GM12878 (cell line): ENCODE data around the gene CDH5. TPM values are rescaled to one million over a fixed set of nuclear protein-coding genes. Genes with fewer than 3 reads are reported as not detected.

Experiments
- ATAC-seq: fragments of 200-7000 bp; cut with Tn5 transposase; 3 replicates; pipeline ENCODE4 v1.9.1; 2020; ENCODE audit warnings: mild to moderate bottlenecking, moderate library complexity
- BruUV-seq: library from RNA; stranded (reverse); fragments of 400-500 nt; replicated peaks from 2 replicates; lab custom pipeline; 2021; lab: Mats Ljungman, UMichigan
- CTCF ChIA-PET: fragments of 300-600 bp; sonication (Branson Sonifier 250); formaldehyde crosslinking; extraction: SDS; loops from one replicate; lab custom pipeline; 2021; ENCODE audit warnings: inconsistent platforms; lab: Yijun Ruan, JAX
- POLR2A ChIA-PET: fragments of 350-600 bp; formaldehyde crosslinking; extraction: SDS; loops from one replicate; lab custom pipeline; 2021; ENCODE audit warnings: inconsistent platforms; lab: Charles Lee
- RAD21 ChIA-PET: fragments of 300-600 bp; sonication (Branson Sonifier 250); formaldehyde crosslinking; loops from one replicate; lab custom pipeline; 2023; ENCODE audit warnings: antibody characterized with exemption; ENCODE audit not compliant: unreplicated experiment; lab: Charles Lee
- SMC1A ChIA-PET: fragments of 300-600 bp; sonication (Branson Sonifier 250); formaldehyde crosslinking; loops from one replicate; lab custom pipeline; 2023; ENCODE audit not compliant: unreplicated experiment, uncharacterized antibody; lab: Charles Lee
- DNase-seq: peaks from one replicate; pipeline ENCODE4 v3.0.0-alpha.2; 2011; ENCODE audit warnings: low read depth, low spot score
- FAIRE-seq: peaks from 3 replicates; lab custom pipeline; 2011; peaks lifted over from hg19 to GRCh38; lab: Jason Lieb, UNC
- H2AFZ ChIP-seq: 2 replicates; pipeline ENCODE4 v1.6.0; 2011; ENCODE audit warnings: low read depth, low read length, control low read depth; ENCODE audit not compliant: control insufficient read depth
- H3K27ac ChIP-seq: 2 replicates; pipeline ENCODE4 v1.5.1; 2011; ENCODE audit warnings: control low read depth; ENCODE audit not compliant: control insufficient read depth, insufficient read depth
- H3K27me3 ChIP-seq, 2 experiments: replicated peaks in 1 of 2; 2 replicates each; pipeline versions ENCODE4 v1.6.0 to v1.6.1; 2011; ENCODE audit warnings: low read length in 1 of 2; ENCODE audit not compliant: control insufficient read depth in 2 of 2, insufficient read depth in 2 of 2
- H3K36me3 ChIP-seq, 2 experiments: 2 replicates each; pipeline ENCODE4 v1.5.1; 2011; ENCODE audit warnings: low read length in 1 of 2; ENCODE audit not compliant: control insufficient read depth in 2 of 2, insufficient read depth in 2 of 2
- H3K4me1 ChIP-seq: 2 replicates; pipeline ENCODE4 v1.6.1; 2011; ENCODE audit warnings: mild to moderate bottlenecking, low read length, moderate library complexity, mixed read lengths; ENCODE audit not compliant: control insufficient read depth, insufficient read depth
- H3K4me2 ChIP-seq: 2 replicates; pipeline ENCODE4 v1.6.0; 2011; ENCODE audit warnings: control low read depth; ENCODE audit not compliant: control insufficient read depth, insufficient read depth
- H3K4me3 ChIP-seq: fragments of 200-600 bp; sonication (generic); 2 replicates; pipeline ENCODE4 v1.5.1; 2016
- H3K79me2 ChIP-seq: 2 replicates; pipeline ENCODE4 v1.6.0; 2011; ENCODE audit warnings: low read length; ENCODE audit not compliant: control insufficient read depth, insufficient read depth
- H3K9ac ChIP-seq: 2 replicates; pipeline ENCODE4 v1.8.0; 2011; ENCODE audit warnings: low read length, control low read depth, mixed read lengths; ENCODE audit not compliant: control insufficient read depth, insufficient read depth
- H3K9me3 ChIP-seq: replicated peaks from 3 replicates; pipeline ENCODE4 v1.5.1; 2011; ENCODE audit warnings: mild to moderate bottlenecking, low read length; ENCODE audit not compliant: control insufficient read depth, insufficient read depth
- H4K20me1 ChIP-seq: 2 replicates; pipeline ENCODE4 v1.6.0; 2011; ENCODE audit not compliant: control insufficient read depth, insufficient read depth
- CBFB ChIP-seq: IDR thresholded peaks from 2 replicates; pipeline ENCODE4 v1.6.1; 2016; ENCODE audit warnings: antibody characterized with exemption, low read depth
- CBX5 ChIP-seq: sonication (generic); IDR thresholded peaks from 2 replicates; pipeline ENCODE4 v1.6.1; 2016; ENCODE audit warnings: low read depth, moderate library complexity, mild to moderate bottlenecking, inconsistent platforms
- EGR1 ChIP-seq, 2 experiments: IDR thresholded peaks; 1 replicate in 1 of 2; 2 replicates in 1 of 2; pipeline ENCODE4 v1.6.1; 2011 to 2012; ENCODE audit warnings: low read depth in 2 of 2, low read length in 2 of 2, borderline replicate concordance in 1 of 2, mild to moderate bottlenecking in 1 of 2, moderate library complexity in 1 of 2
- PML ChIP-seq: IDR thresholded peaks from 2 replicates; pipeline ENCODE4 v1.6.1; 2012; ENCODE audit warnings: low read length, inconsistent platforms
- ZNF217 ChIP-seq: fragments of 450-650 bp; IDR thresholded peaks from 2 replicates; pipeline ENCODE4 v1.6.1; 2017; ENCODE audit warnings: antibody characterized with exemption, mild to moderate bottlenecking
- ZNF274 ChIP-seq: IDR thresholded peaks from one replicate; pipeline ENCODE4 v1.8.0; 2011; ENCODE audit not compliant: insufficient read length, insufficient read depth
- ZNF384 ChIP-seq: IDR thresholded peaks from 2 replicates; pipeline ENCODE4 v1.6.1; 2012; ENCODE audit warnings: low read depth, mild to moderate bottlenecking, low read length, improper control_type of control experiment, borderline replicate concordance
- WGBS: methylation state at CpG from one replicate; pipeline ENCODE4 v1.1.6; 2016; ENCODE audit warnings: low lambda C conversion rate; ENCODE audit not compliant: insufficient replicate concordance, insufficient coverage; ENCODE audit errors: missing lambda C conversion rate; 5-methylcytosine and 5-hydroxymethylcytosine counted together
- in situ Hi-C: fragments of 300-500 bp; cut with MboI; formaldehyde crosslinking; loops from 9 replicates; pipeline ENCODE4 v1.14.3; 2018; ENCODE audit warnings: mixed read lengths
- intact Hi-C: fragments of 100-400 bp; cut with micrococcal nuclease; formaldehyde crosslinking; loops from one replicate; pipeline ENCODE4 v1.14.2; 2022; ENCODE audit not compliant: unreplicated experiment
- polyA plus RNA-seq, 11 experiments: library from polyadenylated mRNA; depleted of rRNA in 4 of 11; unstranded in 6 of 11; stranded (reverse) in 5 of 11; fragments of >200 nt; fragmentation: Nextera tagmentation in 4 of 11; fragmentation: Illumina TruSeq in 1 of 11; extraction: Ambion mirVana in 4 of 11; extraction: Trizol in 1 of 11; gene quantifications; 1 replicate in 1 of 11; 2 replicates in 10 of 11; pipeline versions ENCODE4 v1.2.1 to v1.2.3, GENCODE V29; 2011 to 2016; ENCODE audit warnings: inconsistent platforms in 2 of 11, missing spikeins in 2 of 11, low read depth in 1 of 11
- total RNA-seq, 4 experiments: library from RNA; depleted of rRNA in 3 of 4; stranded (reverse); fragments of >200 nt in 3 of 4; fragmentation: Illumina TruSeq in 1 of 4; extraction: Trizol in 1 of 4; gene quantifications; 2 replicates each; pipeline versions ENCODE4 v1.2.1 to v1.2.3, GENCODE V29; 2013 to 2021

The CDH5 gene
- total and polyA plus RNA-seq, 10 of the 15 experiments (the other 5 are each of a cell fraction or from before 2014, with no cell fraction given): not detected

GRCh38 chr16:66416136-66416535, 49.6 kb downstream of the CDH5 start (continued):
- no peak for TF ChIP-seq ZNF384
- no peak for TF ChIP-seq ZNF217
- TF ChIP-seq PML: no peak
- no peak for TF ChIP-seq CBFB
- TF ChIP-seq CBX5: no peak

- POLR2A ChIA-PET: no interaction called here
- H3K79me2 ChIP-seq: no peaks in the 10 kb centered on the region
- H2AFZ ChIP-seq: no peak overlapping the region
- H3K9ac ChIP-seq: no peak overlapping the region
- no peaks in the 10 kb centered on the region for H3K36me3 ChIP-seq
- H4K20me1 ChIP-seq: no peaks in the 10 kb centered on the region
- SMC1A ChIA-PET: no interaction called here
- TF ChIP-seq EGR1 (IDR thresholded peaks at IDR 0.05; ENCODE audit: borderline replicate concordance in 1 of 2, low read depth in 2 of 2, low read length in 2 of 2) (no peak), ZNF274 (no peak)
- TF ChIP-seq, all 136 proteins: peak for 0
- FAIRE-seq: no peak
- no peak for ATAC-seq
- no TSS peak for BruUV-seq
- RAD21 ChIA-PET: interaction anchor here (1.0 kb wide), 1 partner anchor 10 kb away, joined by 3 read pairs; no protein-coding TSS in a partner anchor
- no peak for DNase-seq
- intact Hi-C loops (no loop called here), in situ Hi-C loops (no loop called here)
- H3K4me3 ChIP-seq: no peak overlapping the region
- no peaks in the 10 kb centered on the region; a peak in 1 of 4 replicates for H3K27me3 ChIP-seq
- 43% methylated on average over 9 of the region's 9 CpGs for WGBS
- peaks cover 5% of the 10 kb centered on the region; the same call in 2 of the 3 replicates for H3K9me3 ChIP-seq
- 0 out of 2 replicates have a peak overlapping the region, but pooled peaks have one; percentile 12 for H3K4me2 ChIP-seq
- no peak overlapping the region for H3K27ac ChIP-seq
- no peaks in the 10 kb centered on the region for H3K4me1 ChIP-seq
- CTCF ChIA-PET: interaction anchor here (0.7 to 0.9 kb wide), 2 partner anchors 63 to 172 kb away, joined by 4 read pairs; no protein-coding TSS in a partner anchor
Observed at GRCh38 chr16:66416939-66417700, 50.6 kb downstream of the CDH5 start.
